Dendritic cell treated with granulocyte-macrophage colony-stimulating factor and Interleukin-4, amounts not matched to agents 40 ng/mL and 50 ng/mL, for 4 days (primary cell): Measurements from ENCODE around the gene COMP.
"Not testable (repeated sequence)": the region's sequence is repeated elsewhere in the genome, so short reads cannot be mapped to it uniquely, and the experiment has no call there.

Experiments
- H3K27ac Mint-ChIP-seq: one replicate; pipeline ENCODE4 v1.8.0; 2022; ENCODE audit warnings: mild to moderate bottlenecking, mixed read lengths
- H3K27me3 Mint-ChIP-seq: one replicate; pipeline ENCODE4 v1.8.0; 2022; ENCODE audit warnings: mild to moderate bottlenecking, mixed read lengths
- H3K36me3 Mint-ChIP-seq: one replicate; pipeline ENCODE4 v1.8.0; 2022; ENCODE audit warnings: low read depth, mixed read lengths
- H3K4me1 Mint-ChIP-seq: one replicate; pipeline ENCODE4 v1.8.0; 2022; ENCODE audit warnings: low read depth, mixed read lengths
- H3K4me3 Mint-ChIP-seq: one replicate; pipeline ENCODE4 v1.8.0; 2022; ENCODE audit warnings: mild to moderate bottlenecking, moderate library complexity, mixed read lengths
- H3K9me3 Mint-ChIP-seq: one replicate; pipeline ENCODE4 v1.8.0; 2022; ENCODE audit warnings: mixed read lengths
- intact Hi-C: fragments of 100-400 bp; cut with micrococcal nuclease; formaldehyde crosslinking; loops from one replicate; pipeline ENCODE4 v1.15.0; 2022

Gene COMP

GRCh38 chr19:18735752-18736151 is 55.4 kb downstream of the COMP start:
- no peak overlapping the region for H3K4me3 Mint-ChIP-seq
- no peaks in the 10 kb centered on the region for H3K27me3 Mint-ChIP-seq
- intact Hi-C loops: no loop called here
- no peaks in the 10 kb centered on the region for H3K36me3 Mint-ChIP-seq
- no peak overlapping the region for H3K27ac Mint-ChIP-seq
- H3K4me1 Mint-ChIP-seq: no peaks in the 10 kb centered on the region
- no peaks in the 10 kb centered on the region for H3K9me3 Mint-ChIP-seq

GRCh38 chr19:18735324-18735723 is 55.8 kb downstream of the COMP start:
- no peak overlapping the region for H3K27ac Mint-ChIP-seq
- no peaks in the 10 kb centered on the region for H3K27me3 Mint-ChIP-seq
- H3K4me1 Mint-ChIP-seq: no peaks in the 10 kb centered on the region
- no peaks in the 10 kb centered on the region for H3K9me3 Mint-ChIP-seq
- intact Hi-C loops: no loop called here
- H3K4me3 Mint-ChIP-seq: no peak overlapping the region
- H3K36me3 Mint-ChIP-seq: peaks cover 4% of the 10 kb centered on the region

DNA sequence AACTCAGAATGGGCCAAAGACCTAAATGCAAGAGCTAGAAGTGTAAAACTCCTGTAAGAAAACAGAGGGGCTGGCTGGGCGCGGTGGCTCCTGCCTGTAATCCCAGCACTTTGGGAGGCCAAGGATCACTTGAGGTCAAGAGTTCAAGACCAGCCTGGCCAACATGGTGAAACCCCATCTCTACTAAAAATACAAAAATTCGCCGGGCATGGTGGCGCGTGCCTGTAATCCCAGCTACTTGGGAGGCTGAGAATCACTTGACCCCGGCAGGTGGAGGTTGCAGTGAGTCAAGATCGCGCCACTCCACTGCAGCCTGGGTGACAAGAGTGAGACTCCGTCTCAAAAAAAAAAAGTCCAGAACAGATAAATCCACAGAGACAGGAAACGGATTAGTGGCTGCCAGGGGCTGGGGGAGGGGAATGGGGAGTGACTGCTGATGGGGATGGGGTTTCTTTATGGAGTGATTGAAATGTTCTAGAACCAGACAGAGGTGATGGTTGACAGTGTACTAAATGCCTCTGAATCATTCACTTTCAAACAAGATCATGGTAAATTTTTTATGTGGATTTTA is 57.3 kb downstream of the COMP start:
- H3K27ac Mint-ChIP-seq, H3K27me3 Mint-ChIP-seq, H3K36me3 Mint-ChIP-seq, H3K4me3 Mint-ChIP-seq, intact Hi-C loops, H3K9me3 Mint-ChIP-seq, H3K4me1 Mint-ChIP-seq: not testable (repeated sequence)

DNA sequence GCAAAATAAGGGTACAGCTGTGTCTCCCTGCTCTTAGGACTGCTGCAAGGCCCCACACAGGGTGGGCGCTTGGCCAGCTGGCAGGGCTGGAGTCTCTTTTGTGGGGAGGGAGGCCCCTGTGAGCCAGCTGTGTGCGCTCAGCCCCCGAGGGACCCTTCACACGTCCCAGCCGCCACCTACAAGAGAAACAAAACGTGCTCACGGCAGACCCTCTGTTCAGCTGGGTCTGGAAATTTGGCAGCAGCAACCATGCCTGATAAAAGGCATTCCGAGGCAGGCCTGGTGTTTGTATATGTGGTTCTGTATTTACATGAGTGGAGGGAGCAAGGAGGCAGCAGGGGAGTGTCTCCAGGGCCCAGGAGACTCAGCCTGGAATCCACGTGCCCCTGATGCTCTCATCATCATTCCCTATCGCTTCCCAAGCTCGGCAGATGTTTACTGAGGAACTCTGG is 57.9 kb downstream of the COMP start:
- Mint-ChIP-seq H3K4me1 (no peaks in the 10 kb centered on the region), H3K36me3 (peaks cover 5% of the 10 kb centered on the region), H3K27ac (no peak overlapping the region), H3K27me3 (no peaks in the 10 kb centered on the region), H3K4me3 (no peak overlapping the region), H3K9me3 (no peaks in the 10 kb centered on the region)
- intact Hi-C loops: no loop called here
